Dendritic cell treated with granulocyte-macrophage colony-stimulating factor and Interleukin-4, amounts not matched to agents 40 ng/mL and 50 ng/mL, for 4 days (primary cell): ENCODE measurements around the gene PRKCH.

Experiments
- H3K27ac Mint-ChIP-seq: one replicate; pipeline ENCODE4 v1.8.0; 2022; ENCODE audit warnings: mild to moderate bottlenecking, mixed read lengths
- H3K27me3 Mint-ChIP-seq: one replicate; pipeline ENCODE4 v1.8.0; 2022; ENCODE audit warnings: mild to moderate bottlenecking, mixed read lengths
- H3K36me3 Mint-ChIP-seq: one replicate; pipeline ENCODE4 v1.8.0; 2022; ENCODE audit warnings: low read depth, mixed read lengths
- H3K4me1 Mint-ChIP-seq: one replicate; pipeline ENCODE4 v1.8.0; 2022; ENCODE audit warnings: low read depth, mixed read lengths
- H3K4me3 Mint-ChIP-seq: one replicate; pipeline ENCODE4 v1.8.0; 2022; ENCODE audit warnings: mild to moderate bottlenecking, moderate library complexity, mixed read lengths
- H3K9me3 Mint-ChIP-seq: one replicate; pipeline ENCODE4 v1.8.0; 2022; ENCODE audit warnings: mixed read lengths
- intact Hi-C: fragments of 100-400 bp; cut with micrococcal nuclease; formaldehyde crosslinking; loops from one replicate; pipeline ENCODE4 v1.15.0; 2022

Gene PRKCH

GRCh38 chr14:61347826-61348443, 26.6 kb downstream of the PRKCH start:
- no peaks in the 10 kb centered on the region for H3K27me3 Mint-ChIP-seq
- peak overlapping the region; percentile 8 for H3K27ac Mint-ChIP-seq

GRCh38 chr14:61350427-61351270, 29.3 kb downstream of the PRKCH start:
- no peaks in the 10 kb centered on the region for H3K9me3 Mint-ChIP-seq
- no peaks in the 10 kb centered on the region for H3K27me3 Mint-ChIP-seq
- H3K36me3 Mint-ChIP-seq = no peaks in the 10 kb centered on the region
- no peak overlapping the region for H3K4me3 Mint-ChIP-seq
- no peak overlapping the region for H3K27ac Mint-ChIP-seq
- intact Hi-C loops = no loop called here
- peaks cover 24% of the 10 kb centered on the region for H3K4me1 Mint-ChIP-seq

More at GRCh38 chr14:61347826-61348443, 26.6 kb downstream of the PRKCH start:
- Mint-ChIP-seq H3K4me1 (peaks cover 45% of the 10 kb centered on the region), H3K9me3 (no peaks in the 10 kb centered on the region), H3K4me3 (no peak overlapping the region), H3K36me3 (no peaks in the 10 kb centered on the region)
- intact Hi-C loops = no loop called here

GRCh38 chr14:61351477-61351876, 30.1 kb downstream of the PRKCH start:
- Mint-ChIP-seq H3K27ac (no peak overlapping the region), H3K36me3 (no peaks in the 10 kb centered on the region), H3K9me3 (no peaks in the 10 kb centered on the region), H3K27me3 (no peaks in the 10 kb centered on the region), H3K4me1 (peaks cover 27% of the 10 kb centered on the region), H3K4me3 (no peak overlapping the region)
- intact Hi-C loops = no loop called here

- Mint-ChIP-seq H3K4me1 (peaks cover 21% of the 10 kb centered on the region), H3K27ac (no peak overlapping the region), H3K4me3 (no peak overlapping the region), H3K27me3 (no peaks in the 10 kb centered on the region), H3K36me3 (no peaks in the 10 kb centered on the region), H3K9me3 (no peaks in the 10 kb centered on the region)
- intact Hi-C loops = no loop called here
Observed at GRCh38 chr14:61355892-61356325, 34.5 kb downstream of the PRKCH start.

- H3K27ac Mint-ChIP-seq = no peak overlapping the region
- H3K36me3 Mint-ChIP-seq = no peaks in the 10 kb centered on the region
- intact Hi-C loops = no loop called here
- H3K27me3 Mint-ChIP-seq = no peaks in the 10 kb centered on the region
- H3K4me3 Mint-ChIP-seq = no peak overlapping the region
- H3K4me1 Mint-ChIP-seq = peaks cover 21% of the 10 kb centered on the region
- H3K9me3 Mint-ChIP-seq = no peaks in the 10 kb centered on the region
Observed at GRCh38 chr14:61357123-61357522, 35.7 kb downstream of the PRKCH start.

GRCh38 chr14:61358554-61359226, 37.3 kb downstream of the PRKCH start:
- no peak overlapping the region for H3K4me3 Mint-ChIP-seq
- peaks cover 21% of the 10 kb centered on the region for H3K4me1 Mint-ChIP-seq
- H3K36me3 Mint-ChIP-seq = no peaks in the 10 kb centered on the region
- intact Hi-C loops = no loop called here
- no peaks in the 10 kb centered on the region for H3K27me3 Mint-ChIP-seq
- no peak overlapping the region for H3K27ac Mint-ChIP-seq
- no peaks in the 10 kb centered on the region for H3K9me3 Mint-ChIP-seq

- no peak overlapping the region for H3K4me3 Mint-ChIP-seq
- no peak overlapping the region for H3K27ac Mint-ChIP-seq
- no peaks in the 10 kb centered on the region for H3K27me3 Mint-ChIP-seq
- H3K36me3 Mint-ChIP-seq = no peaks in the 10 kb centered on the region
- H3K9me3 Mint-ChIP-seq = no peaks in the 10 kb centered on the region
- H3K4me1 Mint-ChIP-seq = peaks cover 16% of the 10 kb centered on the region
- intact Hi-C loops = no loop called here
Observed at GRCh38 chr14:61360796-61361525, 39.6 kb downstream of the PRKCH start.

- H3K36me3 Mint-ChIP-seq = no peaks in the 10 kb centered on the region
- H3K27me3 Mint-ChIP-seq = no peaks in the 10 kb centered on the region
- intact Hi-C loops = no loop called here
- no peak overlapping the region for H3K4me3 Mint-ChIP-seq
- no peak overlapping the region for H3K27ac Mint-ChIP-seq
- peaks cover 15% of the 10 kb centered on the region for H3K4me1 Mint-ChIP-seq
- H3K9me3 Mint-ChIP-seq = no peaks in the 10 kb centered on the region
Observed at GRCh38 chr14:61362072-61362750, 40.8 kb downstream of the PRKCH start.

GRCh38 chr14:61364243-61364642, 42.9 kb downstream of the PRKCH start:
- intact Hi-C loops = no loop called here
- Mint-ChIP-seq H3K9me3 (no peaks in the 10 kb centered on the region), H3K4me3 (no peak overlapping the region), H3K27ac (no peak overlapping the region), H3K36me3 (no peaks in the 10 kb centered on the region), H3K4me1 (peaks cover 16% of the 10 kb centered on the region), H3K27me3 (no peaks in the 10 kb centered on the region)

GRCh38 chr14:61365667-61366212, 44.4 kb downstream of the PRKCH start:
- Mint-ChIP-seq H3K4me3 (no peak overlapping the region), H3K9me3 (no peaks in the 10 kb centered on the region), H3K4me1 (peaks cover 16% of the 10 kb centered on the region), H3K36me3 (no peaks in the 10 kb centered on the region), H3K27ac (no peak overlapping the region), H3K27me3 (no peaks in the 10 kb centered on the region)
- intact Hi-C loops = no loop called here

- Mint-ChIP-seq H3K27me3 (no peaks in the 10 kb centered on the region), H3K4me1 (peaks cover 16% of the 10 kb centered on the region), H3K9me3 (peaks cover 6% of the 10 kb centered on the region), H3K36me3 (no peaks in the 10 kb centered on the region), H3K27ac (peak overlapping the region; percentile 40), H3K4me3 (no peak overlapping the region)
- intact Hi-C loops = no loop called here
Observed at GRCh38 chr14:61368114-61368710, 46.8 kb downstream of the PRKCH start.

- H3K4me1 Mint-ChIP-seq = peaks cover 16% of the 10 kb centered on the region
Observed at GRCh38 chr14:61368781-61369453, 47.5 kb downstream of the PRKCH start.

More at GRCh38 chr14:61368781-61369453, 47.5 kb downstream of the PRKCH start:
- Mint-ChIP-seq H3K36me3 (peaks cover under 1% of the 10 kb centered on the region), H3K27ac (no peak overlapping the region), H3K27me3 (no peaks in the 10 kb centered on the region), H3K4me3 (no peak overlapping the region), H3K9me3 (peaks cover 13% of the 10 kb centered on the region)
- intact Hi-C loops = no loop called here
